ENCODE measurements around the gene HAS3.
"Not testable (repeated sequence)": the region's sequence is repeated elsewhere in the genome, so short reads cannot be mapped to it uniquely, and the experiment has no call there.

HAS3 gene

GRCh38 chr16:69118468-69118867 is 13.0 kb downstream of the HAS3 start:
- no peak for DNase-seq

DNA sequence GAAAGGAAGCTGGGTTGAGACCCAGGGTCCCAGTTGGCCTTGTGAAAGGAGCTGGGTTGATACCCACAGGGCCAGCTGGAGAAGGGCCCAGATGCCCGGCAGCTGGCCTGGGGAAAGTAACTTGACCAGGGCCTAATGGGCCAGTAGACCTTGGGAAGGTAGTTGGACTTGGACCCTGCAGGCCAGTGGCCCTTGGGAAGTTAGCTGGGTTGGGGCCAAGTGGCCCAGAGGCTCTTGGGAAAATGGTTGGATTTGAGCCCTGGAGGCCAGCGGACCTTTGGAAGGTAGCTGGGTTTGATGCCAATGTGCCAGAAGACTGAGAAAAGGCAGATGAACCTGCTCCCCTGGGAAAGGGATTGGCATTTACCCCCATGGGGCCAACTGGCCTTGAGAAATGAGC is 13.5 kb downstream of the HAS3 start:
- DNase-seq = no peak

GRCh38 chr16:69119536-69119935 is 14.1 kb downstream of the HAS3 start:
- no peak for DNase-seq

- DNase-seq = no peak
Measured at GRCh38 chr16:69120096-69120664, 14.7 kb downstream of the HAS3 start.

DNA sequence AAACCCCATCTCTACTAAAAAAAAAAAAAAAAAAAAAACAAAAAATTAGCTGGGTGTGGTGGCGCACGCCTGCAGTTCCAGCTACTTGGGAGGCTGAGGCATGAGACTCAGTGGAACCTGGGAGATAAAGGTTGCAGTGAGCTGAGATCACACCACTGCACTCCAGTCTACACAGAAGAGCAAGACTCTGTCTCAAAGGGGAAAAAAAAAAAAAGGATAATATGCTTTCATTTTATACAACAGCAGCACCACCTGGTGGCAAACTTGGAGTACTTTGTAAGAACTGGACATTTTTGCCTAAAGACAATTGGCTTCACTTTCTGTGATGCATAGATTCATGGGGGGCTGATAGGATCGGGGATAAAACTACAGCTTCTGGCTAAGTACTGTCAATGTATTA is 18.5 kb downstream of the HAS3 start:
- peak; percentile 90 for DNase-seq

- DNase-seq = not testable (repeated sequence)
Measured at GRCh38 chr16:69124406-69124805, 19.0 kb downstream of the HAS3 start.

DNA sequence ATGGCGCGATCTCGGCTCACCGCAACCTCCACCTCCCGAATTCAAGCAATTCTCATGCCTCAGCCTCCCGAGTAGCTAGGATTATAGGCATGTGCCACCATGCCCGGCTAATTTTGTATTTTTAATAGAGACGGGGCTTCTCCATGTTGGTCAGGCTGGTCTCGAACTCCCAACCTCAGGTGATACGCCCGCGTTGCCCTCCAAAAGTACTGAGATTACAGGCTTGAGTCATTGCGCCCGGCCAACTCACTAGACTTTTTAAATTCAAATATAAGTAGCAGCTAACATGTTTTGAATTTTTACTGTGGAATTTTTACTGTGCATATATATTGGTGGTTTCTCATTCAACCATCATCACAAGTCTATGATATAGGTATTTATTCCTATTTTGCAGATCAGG is 19.5 kb downstream of the HAS3 start:
- not testable (repeated sequence) for DNase-seq

- no peak for DNase-seq
Measured at GRCh38 chr16:69126221-69126620, 20.8 kb downstream of the HAS3 start.

DNA sequence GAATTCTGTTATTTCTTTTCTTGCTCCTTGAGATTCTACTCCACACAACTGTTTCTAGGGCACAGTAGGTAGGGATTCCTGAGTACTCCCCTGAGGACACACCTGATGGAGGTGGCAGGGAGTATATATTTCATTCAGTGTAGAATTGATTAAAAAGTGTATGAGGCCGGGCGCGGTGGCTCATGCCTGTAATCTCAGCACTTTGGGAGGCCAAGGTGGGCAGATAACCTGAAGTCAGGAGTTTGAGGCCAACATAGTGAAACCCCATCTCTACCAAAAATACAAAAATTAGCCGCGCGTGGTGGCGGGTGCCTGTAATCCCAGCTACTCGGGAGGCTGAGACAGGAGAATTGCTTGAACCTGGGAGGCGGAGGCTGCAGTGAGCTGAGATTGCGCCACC is 21.3 kb downstream of the HAS3 start:
- DNase-seq = not testable (repeated sequence)

- no peak for DNase-seq
Measured at GRCh38 chr16:69127966-69128510, 22.6 kb downstream of the HAS3 start.

DNA sequence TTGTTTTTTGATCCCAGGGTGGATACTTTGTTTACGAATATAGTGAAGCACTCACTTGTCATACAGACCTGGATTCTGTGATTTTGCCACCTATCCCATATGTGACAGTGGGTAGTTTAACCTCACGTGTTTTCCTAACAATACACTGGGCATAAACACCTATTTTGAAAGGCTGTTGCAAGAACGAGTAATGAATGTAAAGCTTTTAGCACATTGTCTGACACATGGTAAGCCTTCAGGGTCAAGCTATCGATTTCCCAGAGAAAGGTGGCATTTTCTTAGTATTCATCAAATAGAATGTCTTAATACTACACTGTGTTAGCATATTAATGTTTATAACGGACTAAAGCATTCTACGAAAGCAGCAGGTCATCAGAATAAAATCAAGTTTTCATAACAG is 25.0 kb downstream of the HAS3 start:
- no peak for DNase-seq

DNA sequence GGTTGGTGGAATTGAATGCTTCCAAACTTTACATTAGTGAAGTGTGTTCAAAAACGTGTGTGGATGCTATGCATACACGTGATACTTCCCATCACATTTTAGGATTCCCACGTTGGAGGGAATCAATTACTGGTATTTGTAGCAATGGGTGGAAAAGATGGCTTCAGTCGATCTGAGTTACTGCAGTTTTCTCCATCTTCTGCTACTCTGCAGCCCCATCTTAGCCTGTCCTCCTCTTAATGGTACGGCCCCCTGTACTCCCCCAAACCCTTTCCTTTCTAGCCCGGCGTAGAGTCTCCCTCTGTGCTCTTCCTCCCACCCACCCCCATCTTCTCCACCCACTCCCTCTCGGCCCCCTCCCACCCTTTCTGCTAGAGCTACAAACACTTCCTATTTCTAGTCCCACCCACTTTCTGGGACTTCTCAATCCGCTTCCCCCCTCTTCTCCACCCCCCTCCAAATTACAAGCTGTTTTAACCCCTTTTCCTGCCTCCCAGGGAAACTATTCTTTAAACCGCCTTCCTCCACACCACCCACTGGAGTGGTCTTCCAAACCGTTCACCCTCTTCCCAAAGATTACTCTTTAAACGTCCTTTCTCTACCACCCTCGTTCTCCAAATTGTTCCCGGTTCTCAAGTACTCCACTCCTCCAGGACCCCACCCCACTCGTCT is 25.9 kb downstream of the HAS3 start:
- peak; percentile 68 for DNase-seq

DNA sequence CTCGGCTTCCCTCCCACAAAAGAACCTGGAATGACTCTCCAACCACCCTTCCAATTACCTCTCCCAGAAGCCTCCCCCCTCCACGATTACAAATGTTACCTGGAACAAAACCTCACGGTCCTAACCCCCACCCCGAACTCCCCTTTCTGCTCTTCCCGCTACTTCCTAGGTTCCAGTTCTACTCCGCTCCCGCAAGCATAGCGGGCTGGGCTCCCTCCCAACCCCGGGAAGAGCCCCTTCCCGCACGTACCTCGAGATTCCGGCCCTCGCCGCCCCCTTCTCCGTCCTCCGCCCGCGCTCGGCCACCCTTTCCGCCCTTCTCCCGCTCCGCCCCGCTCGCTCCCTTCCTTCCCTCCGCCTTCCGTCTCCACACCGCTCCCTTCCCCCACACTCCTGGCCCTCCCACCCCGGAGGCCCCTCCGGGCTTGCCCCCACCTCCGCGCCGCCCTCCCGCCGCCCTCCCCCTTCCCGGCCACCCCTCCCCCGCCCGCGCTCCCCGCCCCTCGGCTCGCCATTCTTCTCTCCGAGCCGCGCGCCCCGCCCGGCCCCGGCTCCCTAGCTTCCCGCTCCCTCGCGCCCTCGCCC is 26.5 kb downstream of the HAS3 start:
- DNase-seq = peak; percentile 92

DNA sequence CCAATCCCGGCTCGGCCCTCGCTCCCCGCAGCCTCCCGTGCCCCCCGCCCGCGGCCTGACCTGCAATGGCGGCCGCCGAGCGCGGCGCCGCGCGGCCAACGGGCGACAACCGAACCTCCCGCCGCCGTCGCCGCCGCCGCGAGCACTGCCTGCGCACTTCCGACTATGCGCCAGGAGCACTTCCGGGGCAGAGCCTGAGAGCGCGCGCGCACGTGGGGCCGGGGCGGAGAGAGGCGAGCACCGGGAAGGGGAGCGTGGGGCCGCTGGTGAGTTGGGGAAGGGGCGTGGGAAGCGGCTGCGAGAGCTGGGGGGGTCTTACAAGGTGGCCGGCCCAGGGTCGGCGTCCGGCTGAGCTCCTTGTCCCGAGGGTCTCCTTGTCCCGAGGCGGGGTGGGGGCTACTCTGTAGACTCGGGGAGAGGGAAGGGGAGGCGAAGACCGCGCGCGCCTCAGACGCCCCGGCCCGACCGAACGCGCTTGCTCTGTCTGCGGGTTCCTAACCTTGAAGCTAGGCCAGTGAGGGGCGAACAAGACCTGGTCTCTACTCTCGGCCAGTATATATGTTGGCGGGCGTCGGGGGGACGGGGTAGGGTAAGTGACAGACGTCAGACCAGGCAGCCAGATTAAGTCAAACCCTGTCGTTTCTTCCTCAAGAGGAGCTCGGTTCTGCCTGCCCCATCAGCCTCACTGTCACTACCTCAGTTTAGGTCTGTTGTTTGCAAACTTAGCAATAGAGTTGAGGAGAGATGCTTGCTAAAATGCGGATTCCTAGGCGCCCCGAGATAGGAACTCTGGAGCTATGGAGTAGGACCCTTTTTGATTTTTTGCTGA is 27.2 kb downstream of the HAS3 start, which contains the start of the genes CHTF8 and UTP4:
Gene CHTF8, minus strand, starts transcription at position 165 of the 829 bp plus-strand sequence. CDS start 11,130 bp downstream, outside the sequence.
Gene UTP4, plus strand, starts transcription at position 226 of the 829 bp plus-strand sequence. CDS start 811 bp downstream, outside the sequence.
- DNase-seq = peak; percentile 92

- DNase-seq = peak; percentile 32
Measured at GRCh38 chr16:69133373-69133954, 28.0 kb downstream of the HAS3 start.

DNA sequence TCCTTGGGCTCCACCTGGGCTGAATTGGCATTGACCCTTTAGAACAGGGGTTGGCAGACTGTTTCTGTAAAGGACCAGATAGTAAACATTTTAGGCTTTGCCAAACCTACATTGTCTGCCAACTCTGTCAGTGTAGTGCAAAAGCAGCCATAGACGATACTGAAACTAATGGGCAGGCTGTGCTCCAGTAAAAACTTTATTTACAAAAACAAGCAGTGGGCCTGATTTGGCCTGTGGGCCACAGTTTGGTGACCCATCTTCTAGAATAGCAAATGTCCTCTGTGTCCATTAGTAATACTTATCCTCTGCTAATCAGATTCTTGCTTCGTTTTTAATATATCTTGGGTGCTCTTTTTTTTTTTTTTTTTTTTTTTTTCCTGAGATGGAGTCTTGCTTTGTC is 33.2 kb downstream of the HAS3 start:
- no peak for DNase-seq

DNA sequence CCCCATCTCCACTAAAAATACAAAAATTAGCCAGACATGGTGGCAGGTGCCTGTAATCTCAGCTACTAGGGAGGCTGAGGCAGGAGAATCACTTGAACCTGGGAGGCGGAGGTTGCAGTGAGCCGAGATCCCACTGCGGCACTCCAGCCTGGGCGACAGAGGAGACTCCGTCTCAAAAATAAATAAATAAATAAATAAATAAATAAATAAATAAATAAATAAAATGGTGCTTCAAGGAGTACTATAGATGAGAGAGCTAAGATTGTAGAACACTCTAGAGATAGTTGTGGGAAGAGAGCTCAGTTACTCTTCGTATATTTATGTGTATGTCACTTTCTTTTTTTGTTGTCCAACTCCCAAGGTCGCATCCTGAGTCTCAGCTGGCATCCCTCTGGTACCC is 34.0 kb downstream of the HAS3 start:
- DNase-seq = not testable (repeated sequence)

- DNase-seq = no peak
Measured at GRCh38 chr16:69141014-69141413, 35.6 kb downstream of the HAS3 start.

DNA sequence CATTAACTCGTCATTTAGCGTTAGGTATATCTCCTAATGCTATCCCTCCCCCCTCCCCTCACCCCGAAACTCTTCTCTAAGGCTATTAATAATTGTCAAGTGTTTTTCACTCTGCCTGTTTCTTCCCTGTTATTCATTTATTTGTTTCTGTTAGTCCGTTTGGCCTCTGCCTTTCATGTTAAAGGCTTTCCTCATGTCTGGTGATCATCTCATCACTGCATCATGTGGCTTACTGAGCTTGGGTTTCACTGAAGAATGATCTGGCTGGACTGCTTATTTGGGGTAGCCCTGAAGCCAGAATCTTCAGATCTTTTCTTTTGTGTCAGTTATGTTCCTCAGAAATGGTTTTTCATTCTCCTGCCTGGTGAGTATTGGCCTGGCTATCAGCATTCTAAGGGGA is 36.5 kb downstream of the HAS3 start:
- no peak for DNase-seq

DNA sequence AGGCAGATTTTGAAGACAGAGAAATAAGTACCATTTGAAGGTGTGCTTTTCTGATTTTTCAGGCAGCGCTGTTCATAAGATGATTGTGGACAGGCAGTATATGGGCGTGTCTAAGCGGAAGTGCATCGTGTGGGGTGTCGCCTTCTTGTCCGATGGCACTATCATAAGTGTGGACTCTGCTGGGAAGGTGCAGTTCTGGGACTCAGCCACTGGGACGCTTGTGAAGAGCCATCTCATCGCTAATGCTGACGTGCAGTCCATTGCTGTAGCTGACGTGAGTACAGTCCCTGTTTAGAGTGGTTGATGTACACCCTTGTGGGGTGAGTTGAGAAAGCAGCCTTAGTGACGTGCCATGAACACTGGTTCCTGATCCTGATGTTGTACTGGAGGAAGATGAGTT is 37.7 kb downstream of the HAS3 start:
- peak; percentile 66 for DNase-seq

- no peak for DNase-seq
Measured at GRCh38 chr16:69145658-69146057, 40.2 kb downstream of the HAS3 start.

DNA sequence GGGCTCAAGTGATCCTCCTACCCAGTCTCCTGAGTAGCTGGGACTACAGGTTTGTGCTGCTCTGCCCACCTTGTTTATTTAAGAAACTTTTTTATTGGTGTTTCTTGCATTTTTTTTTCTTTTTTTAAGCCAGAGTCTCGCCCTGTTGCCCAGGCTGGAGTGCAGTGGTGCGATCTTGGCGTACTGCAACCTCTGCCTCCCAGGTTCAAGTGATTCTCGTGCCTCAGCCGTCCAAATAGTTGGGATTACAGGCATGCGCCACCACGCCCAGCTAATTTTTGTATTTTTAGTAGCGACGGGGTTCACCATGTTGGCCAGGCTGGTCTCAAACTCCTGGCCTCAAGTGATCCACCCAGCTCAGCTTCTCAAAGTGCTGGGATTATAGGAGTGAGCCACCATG is 44.2 kb downstream of the HAS3 start:
- not testable (repeated sequence) for DNase-seq

Measured in hematopoietic multipotent progenitor cell treated with erythropoietin and hydrocortisone succinate and interleukin-3 and kit ligand, for 6 days (in vitro differentiated cells).